Measurements from ENCODE around the gene PATZ1.

The PATZ1 gene

DNA sequence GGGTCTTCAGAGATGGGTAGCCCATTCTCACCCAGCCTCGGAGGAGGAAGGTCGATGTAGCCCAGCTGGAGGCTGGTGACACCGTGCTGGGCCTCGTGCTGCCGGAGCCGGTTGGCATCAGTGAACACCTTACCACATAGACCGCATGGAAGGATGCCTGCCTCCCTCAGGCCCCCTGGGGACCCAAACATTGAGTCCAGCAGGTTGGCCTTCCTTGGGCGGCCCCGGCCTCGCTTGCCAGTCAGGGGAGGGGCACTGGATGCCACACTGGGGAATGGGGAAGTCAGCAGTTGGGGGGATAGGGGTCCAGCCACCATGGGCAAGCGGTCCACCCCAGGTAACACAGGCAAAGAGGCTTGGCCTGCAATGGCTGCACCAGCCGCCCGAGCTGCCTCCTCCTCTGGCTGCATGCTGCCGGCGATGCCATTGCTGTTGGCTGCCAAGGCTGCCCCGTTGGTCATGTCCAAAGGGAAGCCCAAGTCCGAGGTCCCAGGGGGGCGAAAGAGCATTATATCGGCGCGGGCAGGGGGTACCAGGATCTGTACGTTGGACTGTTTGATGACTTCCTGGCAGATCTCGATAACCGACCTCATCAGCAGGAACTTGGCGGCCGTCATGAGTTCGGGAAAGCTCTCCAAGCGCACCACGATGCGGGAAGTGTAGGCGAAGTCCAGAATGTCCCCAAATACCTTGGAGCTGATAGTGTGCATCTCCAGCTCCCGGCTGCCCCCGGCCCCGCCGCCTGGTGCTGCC lies 1.4 kb downstream of the PATZ1 start:
- FAIRE-seq = peak; percentile 46
- no peak for DNase-seq (ENCODE audit: extremely low spot score, insufficient read length, low read depth)

DNA sequence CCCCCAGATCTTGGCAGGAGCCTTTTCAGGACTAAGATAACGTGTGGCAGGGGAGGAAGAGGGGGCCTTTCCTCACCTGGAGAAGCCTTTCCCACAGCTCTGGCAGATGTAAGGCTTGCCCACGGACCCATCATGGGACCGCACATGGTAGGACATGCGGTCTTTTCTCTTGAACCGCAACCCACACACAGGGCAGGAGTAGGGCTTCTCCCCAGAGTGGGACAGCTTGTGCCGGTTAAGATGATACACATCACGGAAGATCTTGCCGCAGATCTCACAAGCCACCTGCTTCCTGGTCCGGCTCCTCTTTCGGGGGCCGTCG lies 1.9 kb downstream of the PATZ1 start:
- FAIRE-seq = no peak
- DNase-seq (ENCODE audit: extremely low spot score, insufficient read length, low read depth) = no peak

- FAIRE-seq (peak; percentile 70), DNase-seq (ENCODE audit: extremely low spot score, insufficient read length, low read depth) (no peak)
These were observed 2.6 kb downstream of the PATZ1 start for GRCh38 chr22:31343235-31344191.

DNA sequence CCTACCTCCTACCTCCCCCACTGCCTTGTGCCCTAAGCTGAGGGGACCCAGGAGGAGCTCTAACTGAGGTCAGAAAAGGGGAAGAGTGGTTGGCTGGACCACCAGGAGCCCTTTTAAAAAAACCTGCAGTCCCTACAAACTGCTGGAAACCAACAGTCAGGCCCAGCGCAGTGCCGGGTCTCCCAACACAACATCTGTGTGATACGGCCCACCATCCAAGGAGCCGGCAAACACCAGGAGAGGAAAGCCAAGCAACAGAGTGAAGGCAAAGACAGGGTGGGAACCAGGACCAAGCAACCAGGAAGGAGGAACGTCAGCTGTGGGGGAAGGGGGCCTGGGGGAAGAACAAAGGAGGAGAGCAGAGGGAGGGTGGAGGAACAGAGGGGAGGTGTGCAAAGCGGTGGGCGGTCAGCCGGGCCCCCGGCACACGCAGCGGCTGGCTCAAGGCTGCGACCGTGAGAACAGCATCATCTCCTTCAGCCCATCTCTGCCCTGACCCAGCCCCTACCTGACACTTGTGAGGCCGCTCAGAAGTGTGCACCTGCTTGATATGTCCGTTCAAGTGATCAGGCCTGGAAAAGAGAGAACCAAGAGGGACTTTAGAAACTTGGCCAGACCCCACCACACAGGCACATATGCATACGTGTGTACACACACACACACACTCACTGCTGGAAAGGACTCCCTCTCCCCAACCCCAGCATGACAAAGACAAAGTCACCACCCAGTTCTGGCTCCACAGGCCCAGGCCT lies 3.6 kb downstream of the PATZ1 start:
- no peak for DNase-seq (ENCODE audit: extremely low spot score, insufficient read length, low read depth)
- FAIRE-seq = no peak

GRCh38 chr22:31341386-31342088 lies 4.6 kb downstream of the PATZ1 start:
- DNase-seq (ENCODE audit: extremely low spot score, insufficient read length, low read depth) (no peak), FAIRE-seq (no peak)

DNA sequence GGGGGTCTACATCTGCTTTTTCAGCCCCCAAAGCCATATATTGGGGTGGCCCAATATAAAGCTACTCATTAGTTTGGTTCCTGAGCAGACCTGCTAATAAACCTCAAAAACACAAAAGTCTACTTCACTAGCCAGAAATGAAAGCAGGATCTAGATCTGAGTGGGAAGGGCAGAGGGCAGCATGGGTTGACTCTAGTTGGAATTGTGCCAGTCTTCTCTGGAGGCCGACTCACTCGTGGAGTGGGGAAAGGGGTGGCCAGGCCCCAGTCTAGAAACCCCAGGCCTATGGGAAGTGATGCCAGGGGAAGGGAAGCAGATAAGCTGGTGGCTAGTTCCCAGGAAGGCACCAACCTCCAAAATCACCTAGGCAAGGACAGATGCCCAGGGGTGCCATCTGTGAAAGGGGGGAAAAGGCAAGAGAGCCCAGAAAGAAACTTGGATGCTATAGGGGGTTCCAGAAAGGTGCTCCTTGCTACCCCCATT lies 5.3 kb downstream of the PATZ1 start:
- FAIRE-seq = no peak
- no peak for DNase-seq (ENCODE audit: extremely low spot score, insufficient read length, low read depth)

DNA sequence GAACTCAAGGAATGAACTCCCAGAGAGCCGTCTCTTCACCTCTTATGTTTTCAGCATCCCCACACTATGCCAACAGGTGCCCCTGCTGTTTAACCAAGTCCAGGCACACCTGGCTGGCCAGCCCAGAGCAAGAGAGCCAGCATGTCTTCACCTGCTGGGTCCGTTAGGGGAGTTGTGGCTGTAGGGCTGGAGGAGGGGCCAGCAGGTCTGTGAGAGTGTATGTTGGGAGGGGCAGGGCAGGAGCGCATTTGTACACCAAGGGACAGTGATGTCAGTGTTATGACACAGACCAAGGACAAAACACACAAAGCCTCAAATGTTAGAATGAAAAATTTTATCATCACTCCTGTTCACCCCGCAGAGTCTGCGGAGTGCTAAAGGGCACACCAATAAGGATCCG lies 5.8 kb downstream of the PATZ1 start:
- no peak for DNase-seq (ENCODE audit: extremely low spot score, insufficient read length, low read depth)
- FAIRE-seq = no peak

DNA sequence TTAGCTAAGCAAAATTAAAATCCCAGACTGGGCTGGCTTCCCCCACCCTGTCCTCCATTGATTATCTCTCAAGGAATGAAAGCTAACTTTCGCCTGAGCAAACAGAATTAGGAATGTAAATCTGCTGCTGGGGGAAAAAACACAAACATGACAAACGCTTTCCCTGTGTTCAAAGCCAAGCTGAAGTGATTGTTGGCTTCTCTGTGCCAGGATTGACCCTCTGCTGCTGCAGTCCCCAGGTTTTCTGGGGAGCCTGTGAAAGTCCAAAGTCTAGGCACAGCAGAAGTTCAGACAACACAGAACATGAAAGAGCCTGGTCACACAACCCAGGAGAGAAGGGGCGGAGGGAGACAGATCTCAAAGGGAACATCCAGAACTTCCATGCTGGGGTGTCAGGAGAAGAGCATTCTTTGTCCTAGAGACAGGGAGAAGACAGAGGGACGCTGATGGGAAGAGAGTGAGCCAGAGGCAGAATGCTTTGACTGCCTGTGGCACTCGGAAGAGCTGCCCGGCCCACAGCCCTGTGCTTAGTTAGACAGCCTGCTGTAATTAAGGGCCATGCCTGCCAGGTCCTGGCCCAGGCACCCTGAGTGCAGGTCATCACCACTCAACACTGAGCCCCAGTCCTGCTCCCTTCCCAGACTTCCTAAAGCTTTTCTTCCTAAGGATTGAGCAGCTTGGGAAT lies 6.9 kb downstream of the PATZ1 start:
- DNase-seq (ENCODE audit: extremely low spot score, insufficient read length, low read depth) = no peak
- FAIRE-seq = no peak

DNA sequence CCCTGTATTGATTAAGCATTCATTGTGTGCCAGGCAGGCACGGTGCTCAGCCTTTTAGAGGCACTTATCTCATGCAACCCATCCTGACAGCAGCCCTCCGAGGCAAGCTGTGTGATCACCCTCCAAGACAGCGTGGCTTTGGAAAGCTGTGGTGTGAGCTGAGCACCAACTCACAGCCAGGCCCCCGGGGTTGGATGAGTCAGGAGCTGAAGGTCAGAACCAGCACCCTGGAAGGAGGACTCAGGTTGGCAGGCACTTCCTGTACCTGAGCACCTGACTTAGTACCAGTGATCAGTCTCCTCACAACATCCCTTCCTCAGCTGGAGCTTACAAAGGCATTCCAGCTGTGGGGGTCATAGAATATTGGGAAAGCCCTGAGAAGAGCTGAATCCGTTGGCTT lies 9.0 kb downstream of the PATZ1 start:
- DNase-seq (ENCODE audit: extremely low spot score, insufficient read length, low read depth) = no peak

GRCh38 chr22:31334329-31334728 lies 11.8 kb downstream of the PATZ1 start:
- FAIRE-seq (no peak), DNase-seq (ENCODE audit: extremely low spot score, insufficient read length, low read depth) (no peak)

More for the DNA sequence above, 9.0 kb downstream of the PATZ1 start:
- no peak for FAIRE-seq

GRCh38 chr22:31333641-31334040 lies 12.5 kb downstream of the PATZ1 start:
- no peak for FAIRE-seq
- DNase-seq (ENCODE audit: extremely low spot score, insufficient read length, low read depth) = no peak

DNA sequence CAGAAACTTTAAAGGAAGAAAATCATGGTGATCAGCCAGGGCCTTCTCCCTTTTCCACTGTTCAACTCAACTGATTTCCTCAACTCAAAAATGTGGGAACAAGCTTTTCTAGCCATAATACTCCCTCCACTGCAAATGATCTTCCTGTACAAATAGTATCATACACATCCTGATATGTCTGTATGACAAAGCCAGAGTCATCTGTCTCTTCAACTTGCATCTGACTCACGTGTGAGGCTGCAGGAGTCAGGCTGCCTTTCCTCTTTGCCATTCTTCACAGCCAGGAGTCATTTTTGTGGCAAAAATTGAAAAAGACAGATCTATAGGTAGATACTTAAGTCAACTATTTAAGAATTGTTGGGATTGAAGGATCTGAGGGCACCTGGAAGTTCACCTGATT lies 13.3 kb downstream of the PATZ1 start:
- DNase-seq (ENCODE audit: extremely low spot score, insufficient read length, low read depth) (no peak), FAIRE-seq (no peak)

GRCh38 chr22:31332010-31332409 lies 14.1 kb downstream of the PATZ1 start:
- no peak for FAIRE-seq
- no peak for DNase-seq (ENCODE audit: extremely low spot score, insufficient read length, low read depth)

DNA sequence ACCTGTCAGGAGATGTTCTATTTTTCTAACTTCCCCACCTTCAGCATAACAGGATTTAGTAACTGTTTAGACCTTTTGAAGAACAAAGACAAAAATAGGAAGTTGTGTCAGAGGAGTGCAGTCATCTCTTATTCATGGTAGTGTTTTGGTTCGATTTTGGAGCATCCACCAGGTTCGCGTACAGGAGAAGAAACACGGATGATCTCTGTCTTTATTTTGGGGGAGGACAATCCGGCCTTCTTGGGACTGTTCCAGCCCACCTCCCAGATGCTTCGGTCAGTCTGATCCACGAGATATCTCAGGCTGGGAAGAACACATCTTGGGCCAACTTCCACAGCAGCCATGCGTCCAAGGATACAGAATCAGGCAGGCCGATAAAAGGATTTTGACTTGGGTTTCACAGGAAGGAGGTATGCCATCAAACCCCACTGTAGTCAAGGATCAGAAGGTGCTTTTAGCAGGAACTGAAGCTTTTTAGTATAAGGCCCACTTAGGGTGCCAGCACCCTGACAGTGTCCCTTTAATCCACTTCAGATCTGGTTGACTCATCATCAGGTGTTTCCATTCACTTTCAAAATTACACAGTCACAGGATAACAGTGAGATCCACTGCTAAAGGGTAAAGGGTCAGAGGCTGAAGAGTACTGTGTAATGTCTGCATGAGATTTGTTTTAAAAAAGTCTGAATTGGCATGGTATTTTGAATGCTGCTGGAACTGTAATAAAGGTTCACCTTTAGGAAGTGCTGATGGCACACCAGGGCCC lies 16.5 kb downstream of the PATZ1 start:
- no peak for FAIRE-seq
- DNase-seq (ENCODE audit: extremely low spot score, insufficient read length, low read depth) = no peak

DNA sequence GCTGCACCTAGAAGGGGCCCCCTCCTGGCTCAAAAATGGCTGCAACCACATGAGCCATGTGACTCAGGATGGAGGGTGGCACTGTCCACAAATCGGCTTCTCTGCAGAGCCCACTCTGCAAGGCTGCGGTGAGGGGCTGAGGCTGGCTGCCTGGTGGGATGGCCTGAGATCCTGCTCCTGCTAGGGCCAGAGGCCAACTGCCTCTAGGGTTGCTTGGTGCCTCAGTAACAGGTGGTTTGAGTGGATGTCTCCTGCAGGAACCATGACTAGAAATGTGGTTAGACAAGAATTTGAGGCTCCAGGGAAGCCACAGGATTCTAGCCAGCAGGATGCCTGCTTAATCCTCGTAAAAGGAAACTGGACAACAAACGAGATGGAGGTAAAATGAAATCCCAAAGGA lies 17.1 kb downstream of the PATZ1 start:
- no peak for FAIRE-seq
- DNase-seq (ENCODE audit: extremely low spot score, insufficient read length, low read depth) = no peak

DNA sequence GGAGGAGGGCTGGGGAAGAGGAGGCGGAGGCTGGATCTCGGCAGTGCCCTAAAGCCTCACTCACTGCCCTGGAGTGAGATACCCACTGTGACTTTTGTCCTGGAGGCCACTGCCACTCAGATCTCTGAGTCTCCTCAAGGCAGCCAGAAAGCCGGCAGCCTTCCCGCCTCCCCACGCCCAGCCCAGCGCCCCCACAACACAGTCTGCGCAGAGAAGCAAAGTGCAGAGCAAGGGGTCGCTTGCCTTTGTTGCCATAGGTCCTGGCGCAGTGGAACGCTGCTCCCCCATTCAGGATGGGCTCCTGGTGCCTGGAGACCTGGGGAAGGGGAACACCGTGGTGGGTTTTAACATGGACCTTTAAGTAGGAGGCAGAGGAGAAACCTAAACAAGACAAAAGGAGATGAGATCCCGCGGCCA lies 17.6 kb downstream of the PATZ1 start:
- DNase-seq (ENCODE audit: extremely low spot score, insufficient read length, low read depth) (no peak), FAIRE-seq (no peak)

GRCh38 chr22:31327806-31328543 lies 18.2 kb downstream of the PATZ1 start:
- DNase-seq (ENCODE audit: extremely low spot score, insufficient read length, low read depth) (no peak), FAIRE-seq (no peak)

GRCh38 chr22:31326877-31327276 lies 19.3 kb downstream of the PATZ1 start:
- FAIRE-seq = no peak
- DNase-seq (ENCODE audit: extremely low spot score, insufficient read length, low read depth) = no peak
